Left cardiac atrium (tissue), 4 donors: ENCODE data around the gene UNC5B. TPM values are rescaled to one million over a fixed set of nuclear protein-coding genes. Genes with fewer than 3 reads are reported as not detected.
"Not testable (repeated sequence)": the region's sequence is repeated elsewhere in the genome, so short reads cannot be mapped to it uniquely, and the experiment has no call there.

ENCODE experiments used
- ATAC-seq, 2 donors: fragments of 200-7000 bp; cut with Tn5 transposase; one replicate each; pipeline ENCODE4 v1.9.1; 2020; ENCODE audit warnings: mild to moderate bottlenecking in 2 of 2, moderate library complexity in 2 of 2
- DNase-seq: peaks from one replicate; pipeline ENCODE4 v3.0.0-alpha.2; 2020
- intact Hi-C, 2 donors: fragments of 100-400 bp; cut with DNase I; formaldehyde crosslinking; loops; one replicate each; pipeline versions ENCODE4 v1.14.1 to v1.15.1; 2022 to 2023
- total RNA-seq, 2 donors: library from RNA; stranded (reverse); fragmentation: NEBNext Ultra II Directional; extraction: Animal tissue kit (Norgen Biotek cat#: 25700); gene quantifications; one replicate each; pipeline ENCODE4 v1.2.1, GENCODE V29; 2021
- donor health status: DM: no; HTN: yes; CAD: no.
- donor health status: DM: no; HTN: yes; CAD: no; lungs with severe emphysema.
- donor health status: DM: yes; HTN: yes; CAD: no.
- donor health status: Dilated cardiomyopathy.

Gene UNC5B
- total RNA-seq, 2 donors from 2014 or later, result 12.4 to 17.7 TPM

- no peak for ATAC-seq
- intact Hi-C loops, result no loop called here
- no peak for DNase-seq
Measured at GRCh38 chr10:71296086-71296485, 83.7 kb downstream of the UNC5B start.

- intact Hi-C loops, DNase-seq, ATAC-seq: not testable (repeated sequence)
Measured at GRCh38 chr10:71296811-71297210, 84.4 kb downstream of the UNC5B start.

DNA sequence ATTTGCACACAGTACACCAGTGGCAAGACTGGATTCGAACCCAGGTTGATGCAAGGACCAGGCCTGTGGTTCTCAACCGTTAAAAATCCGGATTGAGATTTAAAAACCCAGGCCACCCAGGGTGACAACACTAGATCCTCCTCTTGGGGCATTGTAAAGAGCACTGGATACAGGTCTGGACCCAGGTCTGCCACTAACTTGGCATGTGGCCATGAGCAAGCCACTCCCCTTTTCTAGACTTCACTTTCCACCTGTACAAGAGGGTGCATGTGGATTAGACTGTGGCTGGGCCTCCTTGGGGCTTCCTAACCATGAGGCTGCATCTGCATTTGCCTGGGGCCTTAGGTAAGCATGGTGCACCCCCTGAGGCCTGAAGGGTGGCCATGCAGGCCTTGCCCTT lies 85.0 kb downstream of the UNC5B start:
- ATAC-seq (no peak), DNase-seq (no peak)
- intact Hi-C loops, result no loop called here

GRCh38 chr10:71299071-71299785 lies 86.9 kb downstream of the UNC5B start:
- ATAC-seq (no peak), DNase-seq (no peak)
- intact Hi-C loops, result no loop called here

- intact Hi-C loops, result no loop called here
- ATAC-seq (no peak), DNase-seq (no peak)
Measured at GRCh38 chr10:71300555-71301370, 88.4 kb downstream of the UNC5B start.

DNA sequence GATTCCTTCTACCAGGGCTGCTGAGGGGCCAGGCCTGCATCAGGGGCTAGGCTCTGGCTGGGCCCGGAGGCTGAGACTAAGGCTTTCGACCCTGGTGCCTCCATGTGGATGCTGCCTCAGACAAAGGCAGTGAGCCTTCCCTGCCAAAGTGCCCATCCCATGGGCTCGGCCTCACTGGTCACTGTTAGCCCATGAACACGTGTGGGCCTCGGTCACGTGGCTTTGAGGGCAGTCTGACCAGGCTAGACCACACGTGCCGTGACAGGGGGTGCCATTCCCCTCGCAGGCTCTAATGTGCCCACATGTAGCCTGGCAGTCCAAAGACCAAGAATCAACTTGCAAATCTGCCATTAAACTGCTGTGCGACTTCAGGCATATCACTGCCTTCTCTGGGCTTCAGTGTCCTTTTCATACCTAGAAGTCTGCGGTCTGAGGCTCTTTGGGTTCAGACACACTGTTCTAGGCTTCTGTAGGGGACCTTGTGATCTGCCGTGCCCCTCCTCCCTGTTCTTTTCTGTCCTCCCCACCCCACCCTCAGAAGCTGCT lies 89.1 kb downstream of the UNC5B start:
- DNase-seq (no peak), ATAC-seq (no peak)
- intact Hi-C loops, result no loop called here

GRCh38 chr10:71302451-71302850 lies 90.1 kb downstream of the UNC5B start:
- no peak for ATAC-seq
- no peak for DNase-seq
- intact Hi-C loops, result no loop called here

GRCh38 chr10:71302874-71303568 lies 90.7 kb downstream of the UNC5B start:
- ATAC-seq, result peak in 1 of 2 donors; percentile 33
- intact Hi-C loops, result no loop called here
- DNase-seq, result no peak

- no peak for DNase-seq
- ATAC-seq, result no peak
- intact Hi-C loops, result no loop called here
Measured at GRCh38 chr10:71303569-71303907, 91.2 kb downstream of the UNC5B start.

DNA sequence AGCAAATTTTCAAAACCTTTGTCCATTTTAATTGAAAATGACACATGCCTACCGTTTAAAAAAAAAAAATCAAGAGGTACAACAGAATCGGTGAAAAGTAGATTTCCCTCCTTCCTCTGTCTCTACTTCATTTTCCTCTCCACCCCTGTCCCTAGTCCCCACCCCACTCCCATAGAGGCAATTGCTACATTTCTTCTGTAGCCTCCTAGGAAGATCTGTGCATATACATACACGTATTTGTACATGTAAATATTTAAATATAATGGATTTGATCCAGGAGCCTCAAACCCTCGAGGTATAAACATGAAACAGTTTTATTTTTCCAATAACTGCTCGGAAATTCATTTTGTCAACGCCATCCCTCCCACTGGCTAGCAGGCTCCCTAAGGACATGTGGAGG lies 92.5 kb downstream of the UNC5B start:
- ATAC-seq, result no peak
- no peak for DNase-seq
- intact Hi-C loops, result no loop called here

DNA sequence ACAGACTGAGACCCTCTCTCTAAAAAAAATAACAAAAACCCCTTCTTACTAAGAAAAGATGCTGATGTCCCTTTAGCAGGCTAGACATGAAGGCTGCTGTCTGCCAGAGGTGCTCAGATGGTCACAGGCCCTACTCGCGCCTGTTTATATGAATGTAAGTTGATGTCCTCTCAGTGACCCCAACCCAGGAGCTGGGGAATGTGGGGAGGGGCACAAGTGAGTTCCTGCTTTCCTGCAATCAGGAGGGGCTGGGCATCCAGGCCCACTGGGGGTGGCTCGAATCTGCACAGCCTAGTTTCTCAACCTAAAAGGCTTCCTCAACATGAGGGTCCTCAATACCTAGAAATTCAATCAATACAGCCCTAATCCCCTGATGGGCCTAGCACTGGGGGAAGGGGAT lies 94.6 kb downstream of the UNC5B start:
- DNase-seq, result no peak

GRCh38 chr10:71307469-71308085 lies 95.2 kb downstream of the UNC5B start:
- ATAC-seq, result peak; percentile 39 to 42
- intact Hi-C loops, result no loop called here
- no peak for DNase-seq

More for the DNA sequence above, 94.6 kb downstream of the UNC5B start:
- intact Hi-C loops, result no loop called here
- ATAC-seq, result no peak

GRCh38 chr10:71308244-71308643 lies 95.9 kb downstream of the UNC5B start:
- ATAC-seq (no peak), DNase-seq (no peak)
- intact Hi-C loops, result no loop called here

DNA sequence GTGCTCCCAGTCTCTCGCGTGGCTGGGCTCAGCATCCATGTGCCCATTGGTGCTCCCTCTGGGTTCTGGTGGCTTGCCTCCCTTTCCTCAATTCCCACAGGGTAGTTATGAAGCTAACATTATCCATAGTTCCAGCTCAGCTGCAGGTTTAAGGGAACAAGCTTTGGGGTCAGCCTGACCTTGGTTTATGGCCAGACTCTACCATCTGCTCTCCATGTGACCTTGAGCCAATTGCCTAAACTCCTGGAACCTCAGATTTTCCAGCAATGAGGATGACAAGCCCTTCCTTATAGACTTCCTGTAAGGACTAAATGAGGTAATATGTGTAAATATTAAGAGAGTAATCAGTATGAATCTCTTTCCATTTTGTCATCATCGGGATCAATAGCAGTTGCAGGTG lies 96.6 kb downstream of the UNC5B start:
- DNase-seq (no peak), ATAC-seq (no peak)
- intact Hi-C loops, result no loop called here

DNA sequence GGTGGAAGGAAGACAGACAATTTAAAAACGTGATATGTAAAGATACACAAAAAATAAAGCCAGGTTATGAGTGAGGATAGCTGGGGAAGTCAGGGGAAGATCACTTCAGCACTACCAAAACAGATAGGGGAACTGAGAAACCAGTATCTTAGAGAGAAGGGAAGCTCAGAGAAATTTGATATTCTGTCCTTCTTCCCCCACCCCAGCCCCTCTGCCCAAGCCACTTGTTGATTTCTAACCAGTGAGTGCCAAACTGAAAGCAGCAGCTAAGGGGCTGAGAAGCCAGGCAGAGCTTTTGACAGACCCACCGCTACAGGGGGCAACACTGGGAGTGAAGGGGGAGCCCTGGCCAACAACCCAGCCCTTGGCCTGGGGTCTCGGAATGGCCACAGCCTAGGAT lies 97.5 kb downstream of the UNC5B start:
- DNase-seq (no peak), ATAC-seq (no peak)
- intact Hi-C loops, result loop anchor here (5.0 to 10.0 kb wide), 4 partner anchors 262 to 585 kb away; no protein-coding TSS in a partner anchor

GRCh38 chr10:71312220-71312619 lies 99.8 kb downstream of the UNC5B start:
- ATAC-seq (no peak), DNase-seq (no peak)
- intact Hi-C loops, result loop anchor here (5.0 to 10.0 kb wide), 4 partner anchors 260 to 583 kb away; no protein-coding TSS in a partner anchor

DNA sequence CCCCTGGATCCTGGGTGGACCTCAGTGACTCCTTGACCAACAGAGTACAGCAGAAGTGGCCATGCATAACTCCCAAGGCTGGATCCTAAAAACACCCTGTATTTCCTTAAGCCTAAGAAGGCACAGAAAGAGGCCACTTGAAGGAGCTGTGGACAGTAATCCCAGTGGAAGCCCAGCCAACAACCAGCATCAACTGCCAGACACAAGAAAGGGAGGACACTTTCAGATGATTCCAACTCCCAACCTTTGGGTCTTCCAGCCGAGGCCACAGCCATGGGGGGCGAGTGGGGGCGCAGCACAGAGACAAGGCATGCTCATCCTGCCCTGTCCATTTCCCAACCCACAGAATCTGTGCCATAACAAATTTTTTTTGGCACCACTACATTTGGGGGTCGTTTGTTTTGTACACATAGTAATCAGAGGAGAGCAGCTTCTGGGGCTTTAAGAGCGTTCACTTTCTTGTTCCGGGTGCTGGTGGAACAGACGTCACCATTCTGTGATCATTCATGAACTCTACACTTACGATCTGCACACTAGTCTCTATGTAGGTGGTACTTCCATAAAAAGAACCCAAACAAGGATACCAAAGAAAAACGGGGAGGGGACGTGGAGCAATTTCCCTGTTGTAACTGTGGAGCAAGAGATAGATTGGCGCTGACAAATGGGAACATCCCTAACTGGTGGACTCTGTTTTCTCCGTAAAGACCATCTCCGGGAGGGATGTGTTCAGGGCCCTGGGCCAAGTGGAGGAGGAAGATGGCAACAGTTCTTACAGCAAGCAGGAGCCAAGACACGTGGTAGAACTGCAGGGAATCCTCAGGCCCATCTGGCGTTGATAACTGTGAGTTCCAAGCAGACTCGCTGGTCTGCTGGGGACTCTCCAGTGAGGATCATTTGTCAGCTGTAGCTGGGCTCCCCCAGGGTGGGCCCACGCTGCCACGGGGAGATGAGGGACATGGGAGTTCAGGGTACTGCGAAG lies 100.7 kb downstream of the UNC5B start:
- ATAC-seq (peak; percentile 55 to 82), DNase-seq (peak; percentile 59)
- intact Hi-C loops, result loop anchor here (5.0 to 10.0 kb wide), 4 partner anchors 259 to 582 kb away; no protein-coding TSS in a partner anchor
